Left cardiac atrium (tissue), 4 donors: Measurements from ENCODE around the gene CHCHD5. TPM values are rescaled to one million over a fixed set of nuclear protein-coding genes. Genes with fewer than 3 reads are reported as not detected.
A peak's percentile ranks its signal among the peaks of the same experiment; 100 is the strongest.
"Not testable (repeated sequence)": the region's sequence is repeated elsewhere in the genome, so short reads cannot be mapped to it uniquely, and the experiment has no call there.

Experiments used
- ATAC-seq, 2 donors: fragments of 200-7000 bp; cut with Tn5 transposase; one replicate each; pipeline ENCODE4 v1.9.1; 2020; ENCODE audit warnings: mild to moderate bottlenecking in 2 of 2, moderate library complexity in 2 of 2
- DNase-seq: peaks from one replicate; pipeline ENCODE4 v3.0.0-alpha.2; 2020
- intact Hi-C, 2 donors: fragments of 100-400 bp; cut with DNase I; formaldehyde crosslinking; loops; one replicate each; pipeline versions ENCODE4 v1.14.1 to v1.15.1; 2022 to 2023
- long read RNA-seq: library from polyadenylated mRNA; unstranded; transcript quantifications from one replicate; pipeline ENCODE4 v2.0.0, GENCODE V29; 2021
- total RNA-seq, 2 donors: library from RNA; stranded (reverse); fragmentation: NEBNext Ultra II Directional; extraction: Animal tissue kit (Norgen Biotek cat#: 25700); gene quantifications; one replicate each; pipeline ENCODE4 v1.2.1, GENCODE V29; 2021
- donor health status: DM: no; HTN: yes; CAD: no.
- donor health status: DM: no; HTN: yes; CAD: no; lungs with severe emphysema.
- donor health status: DM: yes; HTN: yes; CAD: no.
- donor health status: Dilated cardiomyopathy.

Gene CHCHD5, protein sequence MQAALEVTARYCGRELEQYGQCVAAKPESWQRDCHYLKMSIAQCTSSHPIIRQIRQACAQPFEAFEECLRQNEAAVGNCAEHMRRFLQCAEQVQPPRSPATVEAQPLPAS
- total RNA-seq: 10 to 100 TPM; 21.7 to 24.0 TPM
- long read RNA-seq, partial matches to known transcripts: 1 of 2 reads
- long read RNA-seq, other reads (novel, unspliced or antisense): 1 of 2 reads

DNA sequence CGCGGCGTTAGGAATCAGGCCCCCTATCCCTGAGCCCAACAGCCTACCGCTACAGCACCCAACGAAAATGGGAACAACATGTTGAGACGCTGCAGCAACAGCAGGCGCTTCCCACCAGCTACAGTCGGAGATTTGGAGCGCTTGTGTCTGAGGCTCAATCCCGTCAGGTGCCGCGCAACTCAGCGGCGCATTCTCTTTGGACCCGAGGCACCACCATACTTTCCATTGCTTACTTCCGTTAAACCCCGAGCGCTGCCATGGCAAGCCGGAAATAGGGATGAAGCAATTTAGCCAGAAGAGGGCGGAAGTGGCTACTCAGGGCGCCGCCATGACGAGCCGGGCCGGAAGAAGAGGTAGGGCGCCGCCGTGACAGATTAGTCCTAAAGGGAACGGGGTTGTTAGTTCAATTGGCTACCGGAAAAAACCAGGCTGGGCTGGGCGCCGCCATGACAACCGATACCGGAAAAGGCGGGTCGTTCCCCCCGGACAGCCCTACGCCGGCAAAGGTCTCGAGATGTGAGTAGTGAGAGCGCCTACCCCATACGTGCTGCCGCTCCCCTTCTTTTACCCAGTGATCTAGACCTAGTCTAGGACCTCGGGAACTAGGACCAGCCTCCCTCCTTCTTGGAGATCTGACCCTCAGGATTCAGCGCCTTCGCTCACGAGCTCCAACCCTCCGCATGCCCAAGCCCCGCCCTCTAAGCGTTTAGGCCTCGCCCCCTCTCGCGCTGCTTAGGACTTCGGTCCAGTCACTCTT, at the start of gene CHCHD5:
CHCHD5 (plus strand) TSS at position 476 of the 757 bp plus-strand sequence; CDS start at position 515, 39 bp downstream.
- peak; percentile 97 for DNase-seq
- ATAC-seq: peak; percentile 92
- intact Hi-C loops: no loop called here

DNA sequence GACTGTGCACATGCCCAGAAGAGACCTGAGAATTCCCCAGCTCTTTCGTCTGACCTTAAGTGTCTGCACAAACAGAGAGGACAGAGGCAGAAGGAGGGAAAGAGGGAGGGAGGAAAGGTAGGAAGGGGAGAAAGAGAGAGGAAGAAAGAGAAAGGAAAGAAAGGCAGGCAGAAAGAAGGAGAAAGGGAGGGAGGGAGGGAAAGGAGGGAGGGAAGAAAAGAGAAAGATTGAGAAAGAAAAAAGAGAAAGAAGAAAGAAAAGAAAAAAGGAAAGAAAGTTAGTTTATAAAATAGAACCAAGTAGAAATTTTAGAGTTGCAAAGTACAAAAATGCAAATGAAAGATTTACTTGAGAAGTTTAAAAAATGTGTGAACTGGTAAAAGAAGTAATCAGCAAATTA, 49.6 kb upstream of the CHCHD5 start:
- no peak for ATAC-seq
- no peak for DNase-seq
- intact Hi-C loops: no loop called here

DNA sequence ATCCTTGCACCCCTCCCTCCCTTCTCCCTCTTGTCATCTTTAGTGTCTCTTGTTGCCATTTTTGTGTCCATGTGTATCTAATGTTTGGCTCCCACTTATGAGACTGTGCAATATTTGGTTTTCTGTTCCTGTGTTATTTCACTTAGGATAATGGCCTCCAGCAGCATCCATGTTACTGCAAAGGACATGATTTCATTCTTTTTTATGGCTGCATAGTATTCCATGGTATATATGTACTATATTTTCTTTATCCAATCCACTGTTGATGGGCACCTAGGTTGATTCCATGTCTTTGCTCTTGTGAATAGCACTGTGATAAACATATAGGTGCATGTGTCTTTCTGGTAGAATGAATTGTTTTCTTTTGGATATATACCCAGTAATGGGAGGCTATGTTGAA, 47.7 kb upstream of the CHCHD5 start:
- ATAC-seq, DNase-seq, intact Hi-C loops: not testable (repeated sequence)

DNA sequence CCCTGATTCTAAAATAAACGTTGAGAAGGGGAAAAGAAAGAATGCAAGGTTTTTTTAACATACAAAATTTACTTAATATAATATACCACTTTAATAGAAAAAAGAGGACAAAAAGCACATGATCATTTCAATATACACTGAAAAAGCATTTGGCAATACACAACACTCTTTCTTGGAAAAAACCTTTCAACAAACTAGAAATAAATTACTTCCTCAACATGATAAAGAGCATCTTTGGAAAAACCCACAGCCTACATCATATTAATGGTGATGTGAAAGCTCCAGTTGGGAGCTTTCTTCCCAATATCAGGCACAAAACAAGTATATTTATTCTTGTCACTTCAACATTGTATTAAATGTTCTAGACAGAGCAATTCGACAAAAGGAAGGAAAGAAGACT, 45.1 kb upstream of the CHCHD5 start:
- ATAC-seq (no peak), DNase-seq (no peak)
- intact Hi-C loops: no loop called here

DNA sequence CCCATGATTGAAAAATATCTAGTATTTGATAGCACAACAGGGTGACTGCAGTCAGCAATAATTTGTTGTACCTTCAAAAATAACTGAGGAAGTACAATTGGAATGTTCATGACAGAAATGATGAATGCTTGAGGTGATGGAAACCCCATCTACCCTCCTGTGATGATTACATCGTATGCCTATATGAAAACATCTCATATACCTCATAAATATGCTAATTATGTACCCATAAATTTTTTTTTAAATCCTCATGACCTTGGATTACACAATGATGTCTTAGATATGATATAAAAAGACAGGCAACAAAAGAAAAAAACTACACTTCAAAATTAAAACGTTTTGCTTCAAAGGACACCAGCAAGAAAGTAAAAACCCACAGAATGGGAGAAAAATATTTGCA, 43.5 kb upstream of the CHCHD5 start:
- DNase-seq: no peak
- intact Hi-C loops: loop anchor here (5.0 to 10.0 kb wide), 2 partner anchors 56 to 59 kb away; partner anchors contain the start of gene TTL (in 2 of the 2)
- ATAC-seq: no peak

DNA sequence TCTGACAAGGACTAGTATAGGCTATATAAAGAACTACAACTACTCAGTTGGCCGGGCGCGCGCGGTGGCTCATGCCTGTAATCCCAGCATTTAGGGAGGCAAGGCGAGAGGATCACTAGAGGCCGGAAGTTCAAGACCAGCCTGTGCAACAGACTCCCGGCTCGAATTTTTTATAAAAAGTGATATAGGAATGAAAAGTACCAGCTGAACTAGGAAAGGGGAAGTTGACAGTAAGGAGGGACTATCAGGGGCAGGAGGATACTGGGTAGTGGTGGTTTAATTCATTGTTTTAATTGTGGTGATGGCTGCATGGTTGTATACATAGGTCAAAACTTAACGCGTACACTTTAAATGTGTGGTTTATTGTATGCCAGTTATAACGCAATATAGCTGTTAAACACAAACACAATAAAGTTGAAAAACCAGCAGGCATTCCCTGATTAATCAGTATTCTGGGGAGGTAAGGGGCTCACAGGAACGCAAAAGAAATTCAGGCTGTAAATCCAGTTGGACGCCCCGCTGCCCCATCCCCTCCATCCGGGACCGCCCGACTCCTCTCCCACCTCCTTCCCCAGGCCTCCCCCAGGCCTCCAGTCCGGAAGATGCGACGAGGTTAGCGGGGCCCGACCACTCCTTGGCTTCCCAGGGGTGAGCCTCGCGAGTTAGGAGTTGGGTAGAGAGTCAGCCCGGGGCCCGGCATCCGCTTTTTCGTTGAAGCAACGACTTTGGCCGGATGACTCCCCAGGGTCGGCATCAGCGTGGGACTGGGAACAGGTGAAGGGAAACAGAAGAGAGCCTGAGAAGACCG, 42.9 kb upstream of the CHCHD5 start:
- peak; percentile 75 for DNase-seq
- intact Hi-C loops: loop anchor here (5.0 to 10.0 kb wide), 2 partner anchors 57 to 59 kb away; partner anchors contain the start of gene TTL (in 2 of the 2)
- ATAC-seq: peak; percentile 84 to 91

DNA sequence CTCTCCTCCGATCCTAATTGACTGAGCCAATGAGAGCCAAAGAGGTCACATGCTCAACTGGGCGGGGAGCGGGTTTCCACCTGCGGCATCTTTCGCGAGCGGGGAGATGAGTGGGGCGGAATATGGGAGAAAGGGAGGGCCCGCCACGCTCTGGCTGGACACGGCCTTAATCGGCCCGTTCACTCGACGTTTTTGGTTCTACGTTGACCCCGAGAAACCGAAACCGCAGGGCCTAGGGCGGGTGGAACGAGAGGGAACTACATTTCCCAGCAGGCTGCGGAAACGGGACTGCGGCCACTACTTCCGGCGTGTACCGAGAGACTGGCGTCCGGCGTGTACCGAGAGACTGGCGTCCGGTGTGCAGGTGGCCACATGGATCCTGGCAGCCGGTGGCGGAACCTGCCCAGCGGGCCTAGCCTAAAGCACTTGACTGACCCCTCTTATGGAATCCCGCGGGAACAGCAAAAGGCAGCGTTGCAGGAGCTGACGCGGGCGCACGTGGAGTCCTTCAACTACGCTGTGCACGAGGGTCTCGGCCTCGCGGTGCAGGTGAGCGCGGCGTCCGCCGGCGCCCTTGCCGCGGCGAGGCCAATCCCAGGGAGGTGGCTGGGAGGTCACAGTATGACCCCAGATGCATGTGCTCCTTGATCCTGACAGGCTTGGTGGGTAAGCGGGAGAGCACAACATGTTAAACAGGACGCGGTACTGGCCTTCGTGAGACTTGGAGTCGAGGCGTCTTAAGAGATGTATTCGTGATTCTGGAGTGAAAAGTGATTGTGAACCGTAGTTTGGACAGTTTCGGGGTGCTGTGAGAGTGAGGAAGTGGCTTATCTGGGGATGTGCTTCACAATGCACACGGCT, 42.1 kb upstream of the CHCHD5 start, which contains the start of gene POLR1B:
POLR1B (plus strand) TSS at position 343 of the 861 bp plus-strand sequence; CDS start at position 373, 30 bp downstream.
- ATAC-seq: peak; percentile 95 to 97
- intact Hi-C loops: loop anchor here (5.0 to 10.0 kb wide), 2 partner anchors 58 to 60 kb away; partner anchors contain the start of gene TTL (in 2 of the 2)
- peak; percentile 90 for DNase-seq

DNA sequence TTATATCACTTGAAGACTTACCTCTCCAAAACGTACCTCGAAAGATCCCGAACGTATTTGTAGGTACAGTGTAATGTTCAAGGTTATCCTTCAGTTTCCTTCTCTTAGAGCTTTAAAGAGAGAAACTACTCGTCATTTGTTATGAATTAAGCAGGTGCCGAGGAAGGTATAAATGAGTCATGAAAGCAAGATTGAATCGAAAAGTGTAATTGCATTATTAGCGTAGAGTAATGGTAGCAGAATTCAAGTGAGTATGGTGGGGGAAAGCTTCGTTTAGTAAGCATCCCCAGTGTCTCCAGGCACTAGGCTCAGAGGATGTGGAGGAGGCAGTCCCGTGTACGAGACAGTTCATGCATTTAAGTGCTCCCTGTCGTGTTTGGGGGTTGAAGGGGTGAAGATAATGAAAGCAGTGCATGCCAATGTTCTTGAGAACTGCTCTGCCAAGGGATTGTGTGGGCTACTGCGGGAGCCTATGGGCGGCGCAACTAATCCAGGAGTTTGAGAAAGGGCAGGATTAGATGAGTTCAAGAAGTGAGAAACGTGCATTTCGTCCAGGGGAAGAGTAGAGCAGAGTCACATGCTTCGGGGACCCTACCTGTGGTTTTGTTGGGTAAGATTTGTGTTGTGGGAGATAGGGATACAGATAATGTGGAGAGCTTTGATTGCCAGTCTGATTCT, 41.3 kb upstream of the CHCHD5 start:
- intact Hi-C loops: loop anchor here (5.0 to 10.0 kb wide), 2 partner anchors 58 to 61 kb away; partner anchors contain the start of gene TTL (in 2 of the 2)
- DNase-seq: no peak
- no peak for ATAC-seq

DNA sequence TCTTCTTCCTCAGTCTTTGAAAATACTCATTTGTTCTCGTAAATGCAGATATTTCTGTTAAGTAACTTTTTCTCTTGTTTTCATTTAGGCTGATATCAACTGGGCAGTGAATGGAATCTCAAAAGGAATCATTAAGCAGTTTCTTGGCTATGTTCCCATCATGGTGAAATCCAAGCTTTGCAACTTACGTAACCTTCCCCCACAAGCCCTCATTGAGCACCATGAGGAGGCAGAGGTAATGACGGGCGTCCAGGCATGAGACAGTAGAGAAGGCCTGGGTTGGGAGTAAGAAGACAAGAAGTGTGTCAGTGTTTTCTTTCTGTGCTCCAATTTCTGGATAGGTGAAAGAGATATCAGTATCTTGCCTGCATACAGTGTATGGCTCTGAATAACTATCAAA, 37.1 kb upstream of the CHCHD5 start:
- intact Hi-C loops: loop anchor here in 1 of 2 donors (10.0 kb wide), 1 partner anchor 63 kb away; the partner anchor contains the start of gene TTL
- DNase-seq (no peak), ATAC-seq (peak; percentile 49 to 82)

DNA sequence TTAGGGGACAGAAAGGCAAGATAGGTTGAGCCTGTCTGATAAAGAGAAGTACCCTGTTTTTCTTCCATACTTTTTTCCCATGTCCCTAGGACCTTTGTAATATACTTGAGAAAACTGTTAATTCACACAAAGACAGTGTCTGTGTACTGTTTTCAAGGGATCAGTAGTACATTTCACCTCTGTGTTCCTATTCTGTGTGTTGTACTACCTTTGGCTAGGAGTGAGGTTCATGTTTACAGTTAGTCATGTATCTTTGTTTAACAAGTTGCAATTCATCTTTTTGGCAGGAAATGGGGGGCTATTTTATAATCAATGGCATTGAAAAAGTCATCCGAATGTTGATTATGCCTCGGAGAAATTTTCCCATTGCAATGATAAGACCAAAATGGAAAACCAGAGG, 35.4 kb upstream of the CHCHD5 start:
- DNase-seq (no peak), ATAC-seq (no peak)
- intact Hi-C loops: loop anchor here in 1 of 2 donors (10.0 kb wide), 1 partner anchor 64 kb away; the partner anchor contains the start of gene TTL

DNA sequence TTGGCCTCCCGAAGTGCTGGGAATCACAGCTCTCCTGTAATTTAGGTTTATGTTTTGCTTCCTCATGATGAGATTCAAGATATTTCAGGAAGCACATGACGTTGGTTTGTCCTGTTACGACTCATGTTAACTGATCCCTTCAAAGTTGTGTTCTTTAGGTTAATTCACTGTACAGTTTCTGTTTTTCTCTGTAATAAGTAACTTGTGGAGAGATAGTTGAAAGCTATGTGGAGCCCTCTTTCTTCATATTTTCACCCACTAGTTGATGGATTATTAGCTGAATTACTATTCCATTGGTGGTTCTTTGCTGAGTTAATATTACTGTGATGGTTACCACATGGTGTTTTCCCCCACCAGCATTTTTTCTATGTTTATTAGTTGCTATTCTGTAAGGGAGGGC, 18.3 kb upstream of the CHCHD5 start:
- ATAC-seq (no peak), DNase-seq (no peak)
- intact Hi-C loops: no loop called here

DNA sequence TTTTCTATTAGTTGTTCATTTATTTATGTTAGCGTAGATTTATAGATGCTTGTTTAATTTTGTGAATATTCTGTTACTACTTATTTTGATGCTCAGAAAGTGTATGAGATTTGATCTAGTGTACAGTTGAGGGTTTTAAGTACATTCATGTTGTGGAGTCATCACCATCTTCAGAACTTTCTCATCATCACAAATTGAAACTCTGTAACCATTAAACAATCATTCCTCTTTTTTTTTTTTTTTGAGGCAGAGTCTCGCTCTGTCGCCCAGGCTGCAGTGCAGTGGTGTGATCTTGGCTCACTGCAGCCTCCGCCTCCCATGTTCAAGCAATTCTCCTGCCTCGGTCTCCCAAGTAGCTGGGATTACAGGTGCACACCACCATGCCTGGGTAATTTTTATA, 17.9 kb upstream of the CHCHD5 start:
- ATAC-seq, DNase-seq, intact Hi-C loops: not testable (repeated sequence)

DNA sequence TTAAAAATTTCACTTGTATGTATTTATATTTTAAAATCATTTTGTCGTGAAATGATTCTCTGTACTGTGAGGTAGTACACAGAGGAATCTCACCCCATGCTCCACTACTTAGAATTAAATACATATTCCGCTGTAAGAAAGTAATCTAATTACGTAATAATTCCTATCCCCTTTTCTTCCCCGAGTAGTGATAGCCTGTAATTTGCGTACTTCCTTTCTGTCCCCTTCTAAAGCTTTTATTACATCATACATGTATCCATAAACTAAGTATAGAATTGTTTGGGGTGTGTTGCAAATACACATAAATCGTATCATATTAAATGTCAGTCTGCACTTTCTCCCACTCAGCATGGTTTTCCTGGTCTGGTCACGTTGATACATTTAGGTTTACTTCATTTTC, 12.4 kb upstream of the CHCHD5 start:
- no peak for ATAC-seq
- intact Hi-C loops: no loop called here
- no peak for DNase-seq

DNA sequence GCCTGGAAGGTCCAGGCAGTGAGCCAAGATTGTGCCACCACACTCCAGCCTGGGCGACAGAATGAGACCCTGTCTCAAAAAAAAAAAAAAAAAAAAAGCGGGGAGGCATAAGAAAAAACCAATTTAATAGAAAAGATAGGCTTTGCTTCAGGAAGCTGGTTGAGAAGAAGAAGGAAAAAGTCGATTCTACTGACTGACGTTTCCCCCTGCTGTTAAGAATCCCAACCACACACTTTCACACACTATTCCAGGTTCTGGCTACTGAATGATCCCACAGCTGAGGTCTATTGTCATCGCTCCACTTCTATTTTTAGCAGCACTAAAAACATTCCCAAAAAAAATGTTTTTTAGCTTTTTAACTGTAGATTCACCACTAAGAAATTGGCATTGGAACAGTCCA, 6.7 kb upstream of the CHCHD5 start:
- intact Hi-C loops: no loop called here

DNA sequence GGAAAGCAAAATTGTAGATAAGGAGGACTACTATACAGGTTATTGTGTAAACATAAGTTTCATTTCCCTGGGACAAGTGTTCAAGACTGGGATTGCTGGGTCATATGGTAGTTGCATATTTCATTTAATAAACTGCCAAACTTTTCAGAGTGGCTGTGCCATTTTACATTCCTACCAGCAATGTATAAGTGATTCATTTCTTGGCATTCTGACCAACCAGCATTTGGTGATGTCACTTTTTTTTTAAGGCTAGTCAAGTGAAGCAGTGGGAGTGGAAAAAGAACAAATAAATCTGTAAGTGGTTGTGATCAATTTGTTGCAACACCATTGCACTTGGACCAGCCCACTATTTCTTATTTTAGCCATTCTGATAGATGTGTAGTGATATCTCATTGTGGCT, 5.2 kb upstream of the CHCHD5 start:
- no peak for DNase-seq
- ATAC-seq: no peak
- intact Hi-C loops: no loop called here

More for the DNA sequence above, 6.7 kb upstream of the CHCHD5 start:
- ATAC-seq (no peak), DNase-seq (no peak)

DNA sequence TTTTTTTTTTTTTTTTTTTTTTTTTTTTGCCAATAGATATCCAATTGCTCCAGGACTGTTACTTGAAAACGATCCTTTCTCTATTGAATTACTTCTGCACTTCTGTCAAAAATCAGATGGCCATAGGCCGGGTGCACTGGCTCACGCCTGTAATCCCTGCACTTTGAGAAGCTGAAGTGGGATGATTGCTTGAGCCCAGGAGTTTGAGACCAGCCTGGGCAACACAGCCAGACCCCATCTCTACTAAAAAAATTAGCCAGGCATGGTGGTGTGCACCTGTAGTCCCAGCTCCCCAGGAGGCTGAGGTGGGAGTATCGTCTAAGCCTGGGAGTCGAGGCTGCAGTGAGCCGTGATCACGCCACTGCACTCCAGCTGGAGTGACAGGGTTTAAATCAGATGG, 4.3 kb upstream of the CHCHD5 start:
- DNase-seq (no peak), ATAC-seq (no peak)
- intact Hi-C loops: loop anchor here in 1 of 2 donors (2.0 kb wide), 1 partner anchor 99 kb away; no protein-coding TSS in a partner anchor

DNA sequence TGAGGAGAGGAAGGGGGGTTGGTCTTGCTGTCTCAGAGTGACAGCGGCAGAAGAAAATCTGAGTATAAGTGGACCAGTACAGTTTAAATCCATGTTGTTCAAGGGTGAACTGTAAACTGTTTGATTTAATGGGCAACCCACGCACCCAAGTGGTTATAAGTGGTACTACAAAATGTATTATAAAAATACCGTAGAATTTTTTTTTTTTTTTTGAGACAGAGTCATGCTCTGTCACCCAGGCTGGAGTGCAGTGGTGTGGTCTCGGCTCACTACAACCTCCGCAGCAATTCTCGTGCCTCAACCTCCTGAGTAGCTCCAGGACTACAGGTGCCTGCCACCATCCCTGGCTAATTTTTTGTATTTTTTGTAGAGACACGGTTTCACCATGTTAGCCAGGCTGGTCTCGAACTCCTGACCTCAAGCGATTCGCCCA, 2.1 kb upstream of the CHCHD5 start:
- intact Hi-C loops: no loop called here
- ATAC-seq: peak; percentile 1 to 8
- no peak for DNase-seq
